Measurements from ENCODE around the gene ACOT2.
"Not testable (repeated sequence)": the region's sequence is repeated elsewhere in the genome, so short reads cannot be mapped to it uniquely, and the experiment has no call there.

Gene ACOT2, protein sequence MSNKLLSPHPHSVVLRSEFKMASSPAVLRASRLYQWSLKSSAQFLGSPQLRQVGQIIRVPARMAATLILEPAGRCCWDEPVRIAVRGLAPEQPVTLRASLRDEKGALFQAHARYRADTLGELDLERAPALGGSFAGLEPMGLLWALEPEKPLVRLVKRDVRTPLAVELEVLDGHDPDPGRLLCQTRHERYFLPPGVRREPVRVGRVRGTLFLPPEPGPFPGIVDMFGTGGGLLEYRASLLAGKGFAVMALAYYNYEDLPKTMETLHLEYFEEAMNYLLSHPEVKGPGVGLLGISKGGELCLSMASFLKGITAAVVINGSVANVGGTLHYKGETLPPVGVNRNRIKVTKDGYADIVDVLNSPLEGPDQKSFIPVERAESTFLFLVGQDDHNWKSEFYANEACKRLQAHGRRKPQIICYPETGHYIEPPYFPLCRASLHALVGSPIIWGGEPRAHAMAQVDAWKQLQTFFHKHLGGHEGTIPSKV

GRCh38 chr14:73569185-73569958 is at the start of gene ACOT2:
TSS of gene ACOT2 (plus strand) at chr14:73569213. CDS start at chr14:73569241, 28 bp downstream.
- peak within 1 kb of the TSS; percentile 72 for H3K27ac ChIP-seq
- DNase-seq (ENCODE audit: low read depth, low spot score), result not testable (repeated sequence)

GRCh38 chr14:73521229-73521628 is 47.8 kb upstream of the ACOT2 start:
- no peak overlapping the region for H3K27ac ChIP-seq
- no peak for DNase-seq (ENCODE audit: low read depth, low spot score)

DNA sequence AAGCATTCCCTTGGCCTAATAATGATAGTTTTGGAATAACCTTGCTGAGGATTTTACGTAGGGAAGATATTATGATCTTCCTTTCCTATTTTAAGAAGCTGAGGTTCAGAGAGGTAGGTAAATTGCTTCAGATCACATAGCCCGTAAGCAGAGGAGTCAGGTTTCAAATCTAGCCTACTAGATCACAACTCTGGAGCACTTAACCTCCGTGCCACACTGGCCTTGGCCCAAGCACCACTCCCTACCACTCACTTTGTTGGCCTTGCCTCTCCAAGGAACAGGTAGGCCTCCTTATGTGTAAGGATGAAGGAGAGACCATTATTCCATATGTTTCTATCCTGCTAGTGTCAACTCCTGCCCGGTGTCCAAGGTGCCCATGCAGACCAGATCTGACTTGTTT is 44.5 kb upstream of the ACOT2 start:
- no peak for DNase-seq (ENCODE audit: low read depth, low spot score)
- H3K27ac ChIP-seq, result no peak overlapping the region

- H3K27ac ChIP-seq, result no peak overlapping the region
- DNase-seq (ENCODE audit: low read depth, low spot score), result no peak
Measured at GRCh38 chr14:73526036-73526984, 42.7 kb upstream of the ACOT2 start.

- DNase-seq (ENCODE audit: low read depth, low spot score); H3K27ac ChIP-seq: not testable (repeated sequence)
Measured at GRCh38 chr14:73529356-73529755, 39.7 kb upstream of the ACOT2 start.

DNA sequence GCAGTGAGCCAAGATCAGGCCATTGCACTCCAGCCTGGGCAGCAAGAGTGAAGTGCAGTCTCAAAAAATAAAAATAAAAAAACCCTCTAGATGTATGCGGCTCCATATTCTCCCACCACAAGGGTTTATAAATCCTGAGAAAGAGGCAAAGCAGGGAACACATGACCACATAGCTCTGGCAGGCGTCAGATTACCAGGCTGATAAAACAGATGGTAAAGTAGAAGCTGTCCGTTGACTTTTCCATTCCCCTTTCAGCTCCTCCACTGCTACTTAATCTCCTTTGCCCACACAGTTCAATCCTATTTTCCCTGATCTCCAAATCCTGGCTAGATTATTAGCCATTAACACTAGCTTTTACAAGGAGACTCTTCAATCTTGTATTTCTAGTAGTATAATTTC is 37.0 kb upstream of the ACOT2 start:
- not testable (repeated sequence) for DNase-seq (ENCODE audit: low read depth, low spot score); H3K27ac ChIP-seq

GRCh38 chr14:73537244-73538045 is 31.6 kb upstream of the ACOT2 start:
- H3K27ac ChIP-seq, result peak overlapping the region; percentile 82
- not testable (repeated sequence) for DNase-seq (ENCODE audit: low read depth, low spot score)

- peak overlapping the region; percentile 82 for H3K27ac ChIP-seq
- not testable (repeated sequence) for DNase-seq (ENCODE audit: low read depth, low spot score)
Measured at GRCh38 chr14:73539017-73539416, 30.0 kb upstream of the ACOT2 start.

- H3K27ac ChIP-seq; DNase-seq (ENCODE audit: low read depth, low spot score): not testable (repeated sequence)
Measured at GRCh38 chr14:73542961-73543360, 26.1 kb upstream of the ACOT2 start.

DNA sequence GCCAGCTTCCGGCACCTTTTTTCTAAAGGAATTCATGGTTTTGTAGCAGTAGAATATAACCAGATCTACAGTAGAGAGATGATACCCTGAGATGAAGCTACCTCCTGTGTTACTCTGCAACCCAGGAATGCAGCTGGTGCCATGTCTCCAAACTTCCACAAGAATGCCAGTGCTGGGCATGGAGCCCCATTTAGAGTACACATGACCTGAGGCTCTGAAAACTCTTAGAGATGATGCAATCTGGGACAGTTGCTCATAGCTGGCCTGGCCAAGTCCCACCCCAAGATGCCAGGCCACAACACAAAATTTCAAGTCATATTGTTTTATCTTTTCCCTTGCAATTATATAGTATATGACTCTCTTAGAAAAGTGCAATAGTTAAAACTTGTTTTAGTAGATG is 23.7 kb upstream of the ACOT2 start:
- H3K27ac ChIP-seq; DNase-seq (ENCODE audit: low read depth, low spot score): not testable (repeated sequence)

DNA sequence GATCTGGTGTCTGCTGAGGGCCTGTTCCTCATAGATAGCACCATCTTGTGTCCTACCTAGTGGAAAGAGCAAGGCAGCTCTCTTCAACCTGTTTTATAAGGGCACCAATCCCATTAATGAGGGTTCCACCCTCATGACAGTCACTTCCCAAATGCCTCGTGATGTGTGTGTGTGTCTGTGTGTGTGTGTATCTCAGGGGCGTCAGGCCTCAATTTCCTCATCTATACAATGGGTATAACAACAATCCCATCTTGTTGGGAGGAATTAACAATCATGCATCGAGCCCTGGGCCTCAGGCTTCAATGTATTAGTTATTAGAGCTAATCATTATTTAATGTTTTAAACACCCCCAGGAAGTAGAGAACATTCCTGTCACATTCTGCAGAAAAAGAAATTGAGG is 19.9 kb upstream of the ACOT2 start:
- not testable (repeated sequence) for DNase-seq (ENCODE audit: low read depth, low spot score)

GRCh38 chr14:73549889-73550524 is 19.0 kb upstream of the ACOT2 start:
- not testable (repeated sequence) for DNase-seq (ENCODE audit: low read depth, low spot score)

More for the DNA sequence above, 19.9 kb upstream of the ACOT2 start:
- not testable (repeated sequence) for H3K27ac ChIP-seq

GRCh38 chr14:73553845-73554244 is 15.2 kb upstream of the ACOT2 start:
- no peak for DNase-seq (ENCODE audit: low read depth, low spot score)
- H3K27ac ChIP-seq, result no peak overlapping the region

More at GRCh38 chr14:73549889-73550524, 19.0 kb upstream of the ACOT2 start:
- not testable (repeated sequence) for H3K27ac ChIP-seq

DNA sequence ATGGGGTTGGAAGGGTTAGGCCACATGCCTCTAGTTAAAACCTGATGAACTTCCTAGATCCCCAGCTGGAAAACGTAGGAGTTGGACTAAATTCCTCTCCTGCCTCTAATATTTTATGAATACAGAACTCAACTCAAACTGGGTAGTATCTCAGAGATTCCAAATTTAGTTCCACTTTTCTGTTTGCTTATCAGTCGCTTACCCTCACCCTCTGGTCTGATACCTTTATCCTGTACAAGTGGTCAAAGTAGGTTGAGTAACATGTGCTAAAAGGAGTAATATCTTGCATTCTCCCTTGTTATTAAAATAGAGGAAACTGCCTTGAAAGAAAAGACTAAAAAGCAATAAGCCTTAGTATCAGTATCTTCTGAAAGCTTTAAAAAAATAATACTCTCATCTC is 11.8 kb upstream of the ACOT2 start:
- not testable (repeated sequence) for DNase-seq (ENCODE audit: low read depth, low spot score); H3K27ac ChIP-seq

- not testable (repeated sequence) for H3K27ac ChIP-seq; DNase-seq (ENCODE audit: low read depth, low spot score)
Measured at GRCh38 chr14:73558238-73558637, 10.8 kb upstream of the ACOT2 start.

- not testable (repeated sequence) for DNase-seq (ENCODE audit: low read depth, low spot score); H3K27ac ChIP-seq
Measured at GRCh38 chr14:73562256-73562655, 6.8 kb upstream of the ACOT2 start.

GRCh38 chr14:73562696-73563095 is 6.3 kb upstream of the ACOT2 start:
- not testable (repeated sequence) for H3K27ac ChIP-seq; DNase-seq (ENCODE audit: low read depth, low spot score)

GRCh38 chr14:73566431-73566830 is 2.6 kb upstream of the ACOT2 start:
- not testable (repeated sequence) for H3K27ac ChIP-seq; DNase-seq (ENCODE audit: low read depth, low spot score)

DNA sequence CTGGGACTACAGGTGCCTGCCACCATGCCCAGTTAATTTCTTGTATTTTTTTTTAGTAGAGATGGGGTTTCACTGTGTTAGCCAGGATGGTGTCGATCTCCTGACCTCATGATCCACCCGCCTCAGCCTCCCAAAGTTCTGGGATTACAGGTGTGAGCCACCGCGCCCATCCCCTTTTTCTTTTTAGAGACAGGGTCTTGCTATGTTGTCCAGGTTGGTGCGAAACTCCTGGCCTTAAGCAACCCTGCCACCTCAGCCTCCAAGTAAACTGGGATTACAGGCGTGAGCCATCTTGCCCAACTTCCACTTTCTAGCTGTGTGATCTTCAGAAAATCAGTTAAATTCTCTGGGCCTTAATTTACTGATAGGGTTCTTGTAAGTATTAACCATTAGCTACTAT is 2.1 kb upstream of the ACOT2 start:
- H3K27ac ChIP-seq; DNase-seq (ENCODE audit: low read depth, low spot score): not testable (repeated sequence)
